AG04449 (cell line): ENCODE results near the gene TMEM245.

Experiments
- CTCF ChIA-PET: fragments of 350-600 bp; formaldehyde crosslinking; extraction: SDS; loops from one replicate; lab custom pipeline; 2021; ENCODE audit warnings: antibody characterized with exemption; lab: Yijun Ruan, JAX
- POLR2A ChIA-PET: fragments of 400-600, 350-600 bp; formaldehyde crosslinking; extraction: SDS; loops from one replicate; lab custom pipeline; 2020; ENCODE audit warnings: antibody characterized with exemption, inconsistent platforms; lab: Yijun Ruan, JAX
- DNase-seq: peaks from one replicate; pipeline ENCODE4 v3.0.0-alpha.2; 2010; ENCODE audit warnings: low read depth, low spot score
- H3K4me3 ChIP-seq: 2 replicates; pipeline ENCODE4 v1.5.1; 2011; ENCODE audit warnings: low read depth, mild to moderate bottlenecking, control low read depth, low read length
- CTCF ChIP-seq: IDR thresholded peaks from one replicate; pipeline ENCODE4 v1.5.1; 2011; ENCODE audit warnings: mild to moderate bottlenecking, moderate library complexity, low read length, control low read depth, inconsistent platforms; ENCODE audit not compliant: insufficient read depth; ENCODE audit errors: missing control alignments

TMEM245 gene

GRCh38 chr9:109101810-109102209 lies 17.9 kb downstream of the TMEM245 start:
- H3K4me3 ChIP-seq, result no peak overlapping the region
- DNase-seq, result no peak
- no peak for TF ChIP-seq CTCF
- ChIA-PET CTCF (interaction anchor here (1.1 kb wide), 1 partner anchor 14 kb away, joined by 3 read pairs; no protein-coding TSS in a partner anchor), POLR2A (no interaction called here)

- CTCF ChIA-PET, result interaction anchor here (1.8 kb wide), 1 partner anchor 8 kb away, joined by 9 read pairs; no protein-coding TSS in a partner anchor
Measured at GRCh38 chr9:109101202-109101595, 18.5 kb downstream of the TMEM245 start.

GRCh38 chr9:109100543-109101201 lies 19.1 kb downstream of the TMEM245 start:
- POLR2A ChIA-PET, result no interaction called here
- CTCF ChIA-PET, result interaction anchor here (1.8 kb wide), 1 partner anchor 9 kb away, joined by 9 read pairs; no protein-coding TSS in a partner anchor
- no peak overlapping the region for H3K4me3 ChIP-seq
- TF ChIP-seq CTCF, result no peak
- DNase-seq, result no peak

More at GRCh38 chr9:109101202-109101595, 18.5 kb downstream of the TMEM245 start:
- DNase-seq, result no peak
- no peak for TF ChIP-seq CTCF
- POLR2A ChIA-PET, result no interaction called here
- H3K4me3 ChIP-seq, result no peak overlapping the region

GRCh38 chr9:109098960-109099308 lies 20.8 kb downstream of the TMEM245 start:
- CTCF ChIA-PET, result no interaction called here
- no peak for TF ChIP-seq CTCF
- no peak for DNase-seq
- no peak overlapping the region for H3K4me3 ChIP-seq
- POLR2A ChIA-PET, result no interaction called here

- CTCF ChIA-PET, result interaction anchor here (0.6 to 1.0 kb wide), 2 partner anchors 10 to 23 kb away, joined by 3 read pairs; no protein-coding TSS in a partner anchor
- no peak for DNase-seq
- TF ChIP-seq CTCF, result peak; percentile 34
- H3K4me3 ChIP-seq, result no peak overlapping the region
- POLR2A ChIA-PET, result interaction anchor here (1.1 kb wide), 1 partner anchor 21 kb away, joined by 5 read pairs; the partner anchor contains the start of gene TMEM245
Measured at GRCh38 chr9:109098171-109098959, 21.4 kb downstream of the TMEM245 start.

- ChIA-PET POLR2A (no interaction called here), CTCF (interaction anchor here (0.7 to 1.0 kb wide), 2 partner anchors 17 to 25 kb away, joined by 3 read pairs; no protein-coding TSS in a partner anchor)
- H3K4me3 ChIP-seq, result no peak overlapping the region
- TF ChIP-seq CTCF, result no peak
- no peak for DNase-seq
Measured at GRCh38 chr9:109097146-109097545, 22.6 kb downstream of the TMEM245 start.
